SK-MEL-5 (cell line): ENCODE measurements around the gene MBNL1. TPM values are rescaled to one million over a fixed set of nuclear protein-coding genes. Genes with fewer than 3 reads are reported as not detected.

Experiments used
- DNase-seq: peaks from one replicate; pipeline ENCODE4 v3.0.0-alpha.2; 2016; ENCODE audit warnings: low read depth, low spot score
- in situ Hi-C: cut with HindIII; loops from 2 replicates; pipeline ENCODE4 v1.10.0; 2016; ENCODE audit warnings: low sequenced_read_pairs, high pct_unique_total_duplicates, low pct_unique_long_range_greater_than_20kb
- total RNA-seq: library from RNA; depleted of rRNA; stranded (reverse); fragments of >200 nt; shearing (Covaris generic); gene quantifications from 2 replicates; pipeline ENCODE4 v1.2.3, GENCODE V29; 2014

MBNL1 gene
- total RNA-seq, 1 experiment from 2014 or later = 116 TPM

- in situ Hi-C loops = no loop called here
- DNase-seq = no peak
These were observed 33.0 kb downstream of the MBNL1 start for GRCh38 chr3:152301745-152302181.

DNA sequence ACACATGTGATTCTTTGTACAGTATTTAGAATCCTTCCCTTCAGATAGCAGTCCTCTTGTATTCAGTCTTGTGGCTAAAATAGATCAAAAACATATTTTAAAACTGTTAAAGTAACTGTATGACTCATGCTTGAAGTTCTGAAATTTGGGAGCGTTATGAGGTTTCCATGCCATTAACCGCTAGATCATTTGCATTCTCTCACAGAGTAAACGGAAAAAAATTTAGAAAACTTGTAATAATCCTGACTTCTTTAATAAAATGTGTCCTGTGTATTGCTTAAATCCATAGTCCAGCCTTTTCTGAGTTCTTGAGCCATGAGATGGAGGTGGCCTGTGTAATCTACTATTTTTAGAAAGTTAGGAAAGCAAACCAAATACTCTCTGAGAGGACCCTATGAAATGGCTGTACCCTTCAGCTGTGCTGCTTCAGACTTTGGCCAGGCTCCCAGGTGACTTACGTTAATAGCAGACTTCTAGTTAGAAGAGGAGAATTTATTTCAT lies 33.8 kb downstream of the MBNL1 start:
- peak; percentile 11 for DNase-seq
- in situ Hi-C loops = no loop called here

GRCh38 chr3:152304160-152304559 lies 35.4 kb downstream of the MBNL1 start:
- DNase-seq = no peak
- in situ Hi-C loops = no loop called here

DNA sequence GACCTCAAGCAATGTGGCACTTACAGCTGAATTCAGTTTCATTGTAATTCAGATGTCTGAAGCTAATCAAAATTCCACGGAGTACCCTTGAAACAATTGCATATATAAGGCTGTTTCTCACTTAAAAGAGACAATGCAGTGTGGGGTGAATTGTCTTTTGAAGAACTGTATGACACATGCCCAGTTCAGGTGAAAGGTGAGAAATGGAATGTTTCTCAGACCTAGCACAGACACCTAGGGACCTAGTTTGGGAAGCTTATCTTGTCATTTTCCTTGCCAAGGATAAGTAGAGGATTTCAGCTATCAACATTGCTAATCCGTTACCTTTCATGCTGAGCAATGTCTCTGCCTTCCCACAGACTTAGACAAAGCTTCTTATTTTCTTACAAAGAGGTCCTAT lies 36.3 kb downstream of the MBNL1 start:
- in situ Hi-C loops = no loop called here
- DNase-seq = no peak

- in situ Hi-C loops = no loop called here
- DNase-seq = no peak
These were observed 39.2 kb downstream of the MBNL1 start for GRCh38 chr3:152307829-152308474.

- DNase-seq = no peak
- in situ Hi-C loops = no loop called here
These were observed 39.7 kb downstream of the MBNL1 start for GRCh38 chr3:152308475-152308844.

GRCh38 chr3:152309031-152309430 lies 40.3 kb downstream of the MBNL1 start:
- no peak for DNase-seq
- in situ Hi-C loops = no loop called here

GRCh38 chr3:152309535-152310307 lies 41.0 kb downstream of the MBNL1 start:
- in situ Hi-C loops = no loop called here
- no peak for DNase-seq

DNA sequence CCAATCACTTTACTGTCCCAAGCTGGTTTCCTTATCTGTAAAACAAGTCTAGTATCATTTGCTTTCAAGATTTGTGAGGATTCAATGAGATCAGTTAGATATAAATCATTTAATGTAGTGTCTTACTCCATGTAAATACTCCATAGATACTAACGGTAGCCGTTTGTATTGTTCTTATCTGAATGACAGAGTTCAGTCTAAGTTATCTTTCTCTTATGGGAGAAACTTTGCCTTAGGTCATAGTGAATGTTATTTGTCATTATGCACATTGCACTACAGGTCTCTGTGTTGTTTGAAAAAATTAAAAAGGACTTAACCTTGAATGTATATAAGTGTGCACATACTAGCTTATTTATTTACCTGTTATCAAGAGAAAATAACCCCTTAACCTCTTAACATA lies 44.7 kb downstream of the MBNL1 start:
- in situ Hi-C loops = no loop called here
- no peak for DNase-seq

DNA sequence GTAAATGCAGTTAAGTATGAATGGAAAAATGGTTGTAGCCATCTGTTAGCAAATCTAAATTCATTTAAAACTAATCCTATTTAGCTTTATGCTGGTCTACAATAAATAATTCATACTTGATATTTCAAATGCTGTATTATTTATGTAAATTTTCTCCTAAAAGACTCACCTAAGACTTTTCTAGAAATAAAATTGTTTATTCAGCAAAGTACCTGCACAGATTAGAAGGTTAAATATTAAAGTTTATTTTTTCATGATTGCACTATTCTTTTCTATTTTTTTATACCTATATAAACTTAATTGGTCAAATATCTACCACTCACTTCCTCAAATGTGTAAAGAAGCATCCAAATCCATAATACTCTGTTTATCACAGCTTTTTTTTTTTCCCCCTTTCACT lies 45.2 kb downstream of the MBNL1 start:
- in situ Hi-C loops = no loop called here
- DNase-seq = no peak

- in situ Hi-C loops = no loop called here
- no peak for DNase-seq
These were observed 46.1 kb downstream of the MBNL1 start for GRCh38 chr3:152314677-152315353.

GRCh38 chr3:152315623-152316022 lies 46.9 kb downstream of the MBNL1 start:
- no peak for DNase-seq
- in situ Hi-C loops = no loop called here

DNA sequence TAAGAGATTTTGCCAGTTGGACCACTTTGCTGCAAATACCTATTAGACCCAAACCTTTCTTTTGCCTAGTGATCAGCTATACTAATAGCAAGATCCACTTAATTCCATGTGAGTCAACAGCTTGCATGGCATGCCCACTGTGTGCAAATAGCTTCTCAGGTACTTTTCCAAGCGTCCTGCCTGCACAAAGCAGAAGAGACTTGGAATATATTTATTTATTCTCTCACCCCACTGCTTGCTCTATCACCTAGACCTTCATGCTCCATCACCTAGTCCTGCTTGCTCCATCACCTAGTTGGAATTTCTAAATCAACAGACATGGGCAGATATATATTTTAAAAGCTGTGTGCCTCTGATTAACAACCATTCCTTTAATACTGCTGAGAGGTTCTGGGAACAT lies 47.6 kb downstream of the MBNL1 start:
- DNase-seq = no peak
- in situ Hi-C loops = no loop called here

DNA sequence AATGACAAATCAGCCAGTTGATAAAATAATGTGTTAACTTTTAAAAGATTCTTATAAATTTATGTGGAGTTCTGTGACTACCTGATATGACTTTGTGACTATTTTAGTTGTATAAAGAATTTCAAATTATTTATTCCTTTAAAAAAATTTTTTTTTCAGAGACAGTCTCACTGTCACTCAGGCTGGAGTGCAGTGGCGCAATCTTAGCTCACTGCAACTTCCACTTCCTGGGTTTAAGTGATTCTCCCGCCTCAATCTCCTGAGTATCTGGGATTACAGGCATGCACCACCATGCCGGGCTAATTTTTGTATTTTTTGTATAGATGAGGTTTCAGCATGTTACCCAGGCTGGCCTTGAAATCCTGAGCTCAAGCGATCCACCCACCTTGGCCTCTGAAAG lies 48.5 kb downstream of the MBNL1 start:
- no peak for DNase-seq
- in situ Hi-C loops = no loop called here

DNA sequence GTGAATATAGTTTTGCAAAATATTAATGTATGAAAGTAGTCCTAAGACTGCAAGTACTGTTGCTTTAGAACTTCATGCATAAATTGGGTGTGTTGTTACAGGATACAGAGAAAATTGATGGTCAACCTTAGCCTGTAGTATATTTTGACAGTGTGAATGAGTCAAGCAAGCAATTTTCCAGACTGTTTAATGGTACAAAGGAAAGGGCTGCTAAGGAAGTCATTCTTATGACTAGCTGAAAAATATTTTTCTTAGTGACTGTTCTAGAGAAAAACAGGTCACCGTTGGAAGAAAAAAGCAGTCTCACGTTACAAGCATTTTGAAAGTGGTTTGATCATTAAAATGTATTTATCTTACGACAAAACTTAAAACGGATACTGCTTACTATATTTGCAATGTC lies 49.2 kb downstream of the MBNL1 start:
- in situ Hi-C loops = no loop called here
- no peak for DNase-seq

- in situ Hi-C loops = no loop called here
- no peak for DNase-seq
These were observed 49.8 kb downstream of the MBNL1 start for GRCh38 chr3:152318512-152318911.

DNA sequence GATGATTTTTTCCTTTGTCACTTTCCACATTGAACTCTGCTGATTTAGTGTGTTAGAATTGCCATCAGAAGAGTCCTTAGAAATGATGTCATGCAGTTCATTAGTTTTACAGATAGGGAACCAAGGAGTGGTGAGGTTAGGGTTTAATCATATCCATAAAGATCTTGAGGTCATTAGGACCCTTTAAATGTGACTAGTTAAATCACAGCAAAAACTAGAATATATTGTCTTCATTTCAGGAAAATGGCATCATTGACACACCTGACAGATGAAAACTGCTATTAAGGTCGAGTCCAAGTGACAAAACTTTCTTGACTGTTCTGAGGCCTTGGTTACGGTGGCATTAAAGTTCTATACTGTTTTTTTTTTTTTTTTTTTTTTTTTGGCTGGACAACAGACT lies 50.5 kb downstream of the MBNL1 start:
- no peak for DNase-seq
- in situ Hi-C loops = no loop called here

DNA sequence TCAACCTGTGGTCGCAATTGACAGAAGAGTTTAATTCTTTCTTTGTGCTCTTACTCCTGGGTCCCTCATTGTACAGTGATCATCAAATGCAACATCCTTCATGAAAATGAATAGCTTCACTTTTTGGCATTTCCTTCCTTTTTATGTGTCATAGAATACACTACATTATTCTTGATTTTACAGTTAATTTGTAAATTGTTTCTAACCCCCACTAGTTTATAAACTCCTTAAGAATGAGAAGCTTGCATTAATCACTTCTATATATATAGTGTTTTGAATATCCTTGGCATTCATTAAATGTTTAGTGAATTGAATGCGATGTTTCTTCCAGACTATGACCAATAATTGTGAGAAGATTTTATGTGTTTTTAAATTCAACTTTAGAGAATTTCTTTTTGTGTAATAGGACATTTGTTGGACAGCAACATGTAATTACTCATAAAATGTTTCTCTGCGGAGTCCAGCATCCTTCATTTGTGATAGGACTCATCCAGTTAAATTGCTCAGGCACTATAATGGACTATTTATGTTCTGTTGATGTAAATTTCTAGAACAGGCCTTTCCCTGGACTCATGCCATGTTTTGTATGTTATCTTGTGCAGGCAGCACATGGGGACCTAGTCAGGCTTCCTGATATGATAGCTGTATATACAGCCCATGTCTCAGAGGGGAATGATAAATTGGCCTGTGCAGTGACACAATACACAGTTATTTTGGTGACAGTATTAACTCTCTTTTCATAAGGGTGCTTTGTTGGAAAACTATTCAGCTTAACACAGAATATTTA lies 51.3 kb downstream of the MBNL1 start:
- DNase-seq = peak; percentile 35
- in situ Hi-C loops = no loop called here
